ENCODE data around the gene RBM25.
"Not testable (repeated sequence)": the region's sequence is repeated elsewhere in the genome, so short reads cannot be mapped to it uniquely, and the experiment has no call there.

RBM25 gene

GRCh38 chr14:73036706-73037450 lies 21.5 kb upstream of the RBM25 start:
- not testable (repeated sequence) for H3K4me3 ChIP-seq (ENCODE audit: low read depth in 1 of 2, low read length in 2 of 2); H3K27me3 ChIP-seq (ENCODE audit: low read depth, low read length); H3K27ac ChIP-seq (ENCODE audit: low read length); H3K4me1 ChIP-seq (ENCODE audit: control insufficient read depth in 1 of 2, insufficient read depth in 2 of 2, low read length in 2 of 2); H3K36me3 ChIP-seq (ENCODE audit: control insufficient read depth in 1 of 2, insufficient read depth in 2 of 2, low read length in 2 of 2); H3K9me3 ChIP-seq (ENCODE audit: control insufficient read depth in 1 of 2, low read length in 2 of 2)

DNA sequence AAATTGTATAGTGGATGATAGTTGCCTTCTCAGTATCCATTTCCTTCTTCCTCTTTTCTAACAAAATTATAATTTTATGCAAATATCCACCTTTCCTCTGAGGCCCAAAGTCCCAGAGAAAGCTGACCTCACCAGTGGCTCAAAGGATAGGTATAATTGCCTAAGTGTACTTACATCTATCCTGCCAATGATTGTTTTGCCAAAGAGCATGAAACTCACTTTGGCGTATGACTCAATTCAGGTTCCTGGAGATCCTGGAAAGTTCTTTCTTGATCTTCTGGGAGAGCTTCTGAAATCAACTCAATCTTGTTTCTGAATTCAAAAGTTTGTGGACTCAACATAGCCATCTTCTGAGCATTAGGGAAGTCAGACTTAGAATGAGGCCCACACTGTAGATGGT lies 10.5 kb upstream of the RBM25 start:
- H3K4me1 ChIP-seq (ENCODE audit: control insufficient read depth in 1 of 2, insufficient read depth in 2 of 2, low read length in 2 of 2), result no peaks in the 10 kb centered on the region
- H3K9me3 ChIP-seq (ENCODE audit: control insufficient read depth in 1 of 2, low read length in 2 of 2), result no peaks in the 10 kb centered on the region
- no peak overlapping the region for H3K27ac ChIP-seq (ENCODE audit: low read length)

DNA sequence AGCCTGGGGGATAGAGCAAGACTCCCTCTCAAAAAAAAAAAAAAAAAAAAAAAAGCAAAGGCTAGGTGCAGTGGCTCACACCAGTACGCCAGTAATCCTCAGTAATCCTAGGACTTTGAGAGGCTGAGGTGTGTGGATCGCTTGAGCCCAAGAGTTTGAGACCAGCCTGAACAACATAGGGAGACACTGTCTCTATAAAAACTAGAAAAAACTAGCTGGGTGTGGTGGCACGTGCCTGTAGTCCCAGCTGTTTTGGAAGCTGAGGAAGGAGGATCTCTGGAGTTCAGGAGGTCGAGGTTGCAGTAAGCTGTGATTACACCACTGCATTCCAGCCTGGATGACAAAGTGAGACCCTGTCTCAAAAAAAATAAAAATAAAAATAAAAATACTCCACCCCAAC lies 8.9 kb upstream of the RBM25 start:
- H3K9me3 ChIP-seq (ENCODE audit: control insufficient read depth in 1 of 2, low read length in 2 of 2), result no peaks in the 10 kb centered on the region
- no peaks in the 10 kb centered on the region for H3K4me1 ChIP-seq (ENCODE audit: control insufficient read depth in 1 of 2, insufficient read depth in 2 of 2, low read length in 2 of 2)
- no peak overlapping the region for H3K27ac ChIP-seq (ENCODE audit: low read length)
- no peaks in the 10 kb centered on the region for H3K36me3 ChIP-seq (ENCODE audit: control insufficient read depth in 1 of 2, insufficient read depth in 2 of 2, low read length in 2 of 2)
- no peaks in the 10 kb centered on the region for H3K27me3 ChIP-seq (ENCODE audit: low read depth, low read length)
- H3K4me3 ChIP-seq (ENCODE audit: low read depth in 1 of 2, low read length in 2 of 2), result no peak overlapping the region

More for the DNA sequence above, 10.5 kb upstream of the RBM25 start:
- no peak overlapping the region for H3K4me3 ChIP-seq (ENCODE audit: low read depth in 1 of 2, low read length in 2 of 2)
- H3K27me3 ChIP-seq (ENCODE audit: low read depth, low read length), result no peaks in the 10 kb centered on the region
- no peaks in the 10 kb centered on the region for H3K36me3 ChIP-seq (ENCODE audit: control insufficient read depth in 1 of 2, insufficient read depth in 2 of 2, low read length in 2 of 2)

GRCh38 chr14:73055251-73055650 lies 3.1 kb upstream of the RBM25 start:
- Histone ChIP-seq H3K4me3 (ENCODE audit: low read depth in 1 of 2, low read length in 2 of 2) (no peak overlapping the region), H3K4me1 (ENCODE audit: control insufficient read depth in 1 of 2, insufficient read depth in 2 of 2, low read length in 2 of 2) (peaks cover 3 to 7% of the 10 kb centered on the region in 2 donors), H3K27me3 (ENCODE audit: low read depth, low read length) (no peaks in the 10 kb centered on the region), H3K9me3 (ENCODE audit: control insufficient read depth in 1 of 2, low read length in 2 of 2) (no peaks in the 10 kb centered on the region), H3K36me3 (ENCODE audit: control insufficient read depth in 1 of 2, insufficient read depth in 2 of 2, low read length in 2 of 2) (peaks cover 0 to 5% of the 10 kb centered on the region in 2 donors), H3K27ac (ENCODE audit: low read length) (no peak overlapping the region)

DNA sequence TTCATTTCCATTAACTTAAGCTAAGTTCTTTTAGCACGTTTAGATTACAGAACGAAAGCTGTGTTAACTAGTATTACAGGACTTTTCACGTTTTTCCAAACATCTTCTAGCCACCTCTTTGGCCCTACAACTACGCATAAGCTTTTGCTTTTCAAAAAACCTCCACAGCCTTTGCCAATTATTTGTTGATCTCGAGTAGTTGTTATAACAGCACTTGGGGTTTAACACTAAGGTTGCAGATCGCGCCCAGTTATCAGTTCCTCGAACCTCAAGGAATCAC lies 450 bp upstream of the RBM25 start:
- peaks cover 3 to 32% of the 10 kb centered on the region in 2 donors for H3K4me1 ChIP-seq (ENCODE audit: control insufficient read depth in 1 of 2, insufficient read depth in 2 of 2, low read length in 2 of 2)

DNA sequence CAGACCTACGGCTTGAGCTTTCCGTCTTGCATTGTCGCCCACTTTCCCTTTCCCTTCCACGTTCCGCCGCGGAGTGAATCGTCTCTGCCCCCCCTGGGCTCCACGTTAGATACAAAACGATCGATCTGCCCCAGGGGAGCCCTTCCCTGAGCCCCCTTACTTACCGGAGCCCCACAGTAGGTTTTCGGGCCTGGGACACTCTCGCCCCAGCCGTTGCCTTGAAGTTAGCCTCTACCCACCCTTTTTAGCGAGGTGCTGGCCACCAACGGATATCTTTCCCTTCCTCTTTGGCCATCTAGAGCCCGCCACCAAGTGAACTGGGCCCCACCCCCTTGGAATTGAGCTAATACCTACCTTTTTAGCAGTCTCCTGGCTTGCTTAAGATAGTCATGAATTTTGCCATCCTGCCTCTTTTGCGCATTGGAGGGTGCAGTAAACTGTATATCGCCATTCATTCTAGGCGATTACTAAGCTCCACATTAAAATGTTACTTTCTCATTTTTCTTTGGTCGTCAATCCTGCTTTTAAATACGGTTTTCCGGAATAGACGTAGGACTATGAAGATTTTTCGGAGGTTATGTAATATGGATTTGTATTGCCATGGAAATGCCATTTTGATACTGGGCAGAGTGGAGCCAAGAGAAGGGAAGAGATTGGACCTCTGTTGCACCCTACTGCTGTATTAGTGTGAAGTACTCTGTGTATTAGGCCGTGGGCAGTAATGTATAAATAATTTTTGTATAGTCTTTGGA lies 764 bp downstream of the RBM25 start:
- peak overlapping the region; percentile 95 for H3K27ac ChIP-seq (ENCODE audit: low read length)
- no peaks in the 10 kb centered on the region for H3K27me3 ChIP-seq (ENCODE audit: low read depth, low read length)
- H3K4me1 ChIP-seq (ENCODE audit: control insufficient read depth in 1 of 2, insufficient read depth in 2 of 2, low read length in 2 of 2), result peaks cover 3 to 33% of the 10 kb centered on the region in 2 donors
- H3K36me3 ChIP-seq (ENCODE audit: control insufficient read depth in 1 of 2, insufficient read depth in 2 of 2, low read length in 2 of 2), result peaks cover 5 to 6% of the 10 kb centered on the region in 2 donors
- peak overlapping the region; percentile 93 to 97 for H3K4me3 ChIP-seq (ENCODE audit: low read depth in 1 of 2, low read length in 2 of 2)
- H3K9me3 ChIP-seq (ENCODE audit: control insufficient read depth in 1 of 2, low read length in 2 of 2), result no peaks in the 10 kb centered on the region

More for the DNA sequence above, 450 bp upstream of the RBM25 start:
- peak overlapping the region; percentile 95 for H3K27ac ChIP-seq (ENCODE audit: low read length)
- no peaks in the 10 kb centered on the region for H3K27me3 ChIP-seq (ENCODE audit: low read depth, low read length)
- H3K4me3 ChIP-seq (ENCODE audit: low read depth in 1 of 2, low read length in 2 of 2), result peak overlapping the region; percentile 93 to 97
- no peaks in the 10 kb centered on the region for H3K9me3 ChIP-seq (ENCODE audit: control insufficient read depth in 1 of 2, low read length in 2 of 2)
- H3K36me3 ChIP-seq (ENCODE audit: control insufficient read depth in 1 of 2, insufficient read depth in 2 of 2, low read length in 2 of 2), result peaks cover 0 to 5% of the 10 kb centered on the region in 2 donors

- Histone ChIP-seq H3K9me3 (ENCODE audit: control insufficient read depth in 1 of 2, low read length in 2 of 2) (no peaks in the 10 kb centered on the region), H3K4me1 (ENCODE audit: control insufficient read depth in 1 of 2, insufficient read depth in 2 of 2, low read length in 2 of 2) (peaks cover 0 to 9% of the 10 kb centered on the region in 2 donors), H3K4me3 (ENCODE audit: low read depth in 1 of 2, low read length in 2 of 2) (no peak overlapping the region), H3K27me3 (ENCODE audit: low read depth, low read length) (no peaks in the 10 kb centered on the region), H3K36me3 (ENCODE audit: control insufficient read depth in 1 of 2, insufficient read depth in 2 of 2, low read length in 2 of 2) (peaks cover 12 to 16% of the 10 kb centered on the region in 2 donors), H3K27ac (ENCODE audit: low read length) (no peak overlapping the region)
Measured at GRCh38 chr14:73069585-73069984, 11.3 kb downstream of the RBM25 start.

- peaks cover 0 to 3% of the 10 kb centered on the region in 2 donors for H3K4me1 ChIP-seq (ENCODE audit: control insufficient read depth in 1 of 2, insufficient read depth in 2 of 2, low read length in 2 of 2)
- no peak overlapping the region for H3K4me3 ChIP-seq (ENCODE audit: low read depth in 1 of 2, low read length in 2 of 2)
- H3K36me3 ChIP-seq (ENCODE audit: control insufficient read depth in 1 of 2, insufficient read depth in 2 of 2, low read length in 2 of 2), result peaks cover 23 to 37% of the 10 kb centered on the region in 2 donors
- H3K9me3 ChIP-seq (ENCODE audit: control insufficient read depth in 1 of 2, low read length in 2 of 2), result no peaks in the 10 kb centered on the region
- no peaks in the 10 kb centered on the region for H3K27me3 ChIP-seq (ENCODE audit: low read depth, low read length)
- no peak overlapping the region for H3K27ac ChIP-seq (ENCODE audit: low read length)
Measured at GRCh38 chr14:73091044-73091443, 32.7 kb downstream of the RBM25 start.

DNA sequence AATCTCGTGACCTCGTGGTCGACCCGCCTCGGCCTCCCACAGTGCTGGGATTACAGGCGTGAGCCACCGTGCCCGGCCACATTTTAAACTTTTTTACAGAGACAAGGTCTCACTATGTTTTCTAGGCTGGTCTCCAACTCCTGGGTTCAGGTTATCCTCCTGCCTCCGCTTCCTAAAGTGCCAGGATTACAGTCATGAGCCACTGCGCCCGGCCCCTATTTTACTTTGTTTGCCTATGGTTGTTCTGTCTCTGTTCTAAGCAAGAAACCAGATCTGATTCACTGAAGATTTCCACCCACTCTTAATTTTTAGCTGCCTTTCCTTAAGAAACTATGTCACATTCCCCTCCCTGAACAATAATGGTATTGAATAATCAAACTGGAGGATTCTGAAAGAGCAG lies 39.1 kb downstream of the RBM25 start:
- Histone ChIP-seq H3K4me1 (ENCODE audit: control insufficient read depth in 1 of 2, insufficient read depth in 2 of 2, low read length in 2 of 2) (no peaks in the 10 kb centered on the region), H3K9me3 (ENCODE audit: control insufficient read depth in 1 of 2, low read length in 2 of 2) (no peaks in the 10 kb centered on the region), H3K4me3 (ENCODE audit: low read depth in 1 of 2, low read length in 2 of 2) (no peak overlapping the region), H3K27me3 (ENCODE audit: low read depth, low read length) (no peaks in the 10 kb centered on the region), H3K36me3 (ENCODE audit: control insufficient read depth in 1 of 2, insufficient read depth in 2 of 2, low read length in 2 of 2) (peaks cover 40 to 42% of the 10 kb centered on the region in 2 donors), H3K27ac (ENCODE audit: low read length) (no peak overlapping the region)

- peaks cover 58 to 63% of the 10 kb centered on the region in 2 donors for H3K36me3 ChIP-seq (ENCODE audit: control insufficient read depth in 1 of 2, insufficient read depth in 2 of 2, low read length in 2 of 2)
- no peaks in the 10 kb centered on the region for H3K9me3 ChIP-seq (ENCODE audit: control insufficient read depth in 1 of 2, low read length in 2 of 2)
- no peaks in the 10 kb centered on the region for H3K4me1 ChIP-seq (ENCODE audit: control insufficient read depth in 1 of 2, insufficient read depth in 2 of 2, low read length in 2 of 2)
- no peak overlapping the region for H3K27ac ChIP-seq (ENCODE audit: low read length)
- H3K4me3 ChIP-seq (ENCODE audit: low read depth in 1 of 2, low read length in 2 of 2), result no peak overlapping the region
- H3K27me3 ChIP-seq (ENCODE audit: low read depth, low read length), result no peaks in the 10 kb centered on the region
Measured at GRCh38 chr14:73100334-73100733, 42.0 kb downstream of the RBM25 start.

DNA sequence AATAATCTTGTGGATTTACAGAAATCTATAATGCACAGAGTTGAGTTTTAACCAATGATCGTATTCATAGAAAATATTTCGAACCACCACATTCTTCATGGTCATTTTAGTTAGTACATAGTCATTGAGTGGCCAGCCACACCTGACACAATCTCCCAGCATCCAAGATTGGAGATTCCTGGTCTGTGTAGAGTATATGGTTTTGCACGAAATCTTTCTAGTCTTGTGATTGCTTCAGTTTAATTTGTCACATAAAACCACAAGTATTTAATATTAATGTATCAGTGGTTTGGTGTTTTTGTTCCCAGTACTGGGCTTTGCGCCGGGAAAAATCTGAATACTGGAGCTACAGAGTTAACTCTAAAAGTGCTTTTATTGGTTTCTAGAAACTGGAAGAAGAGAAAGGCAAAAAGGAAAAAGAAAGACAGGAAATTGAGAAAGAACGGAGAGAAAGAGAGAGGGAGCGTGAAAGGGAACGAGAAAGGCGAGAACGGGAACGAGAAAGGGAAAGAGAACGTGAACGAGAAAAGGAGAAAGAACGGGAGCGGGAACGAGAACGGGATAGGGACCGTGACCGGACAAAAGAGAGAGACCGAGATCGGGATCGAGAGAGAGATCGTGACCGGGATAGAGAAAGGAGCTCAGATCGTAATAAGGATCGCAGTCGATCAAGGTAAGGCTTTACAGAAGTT lies 44.6 kb downstream of the RBM25 start:
- no peak overlapping the region for H3K27ac ChIP-seq (ENCODE audit: low read length)
- H3K9me3 ChIP-seq (ENCODE audit: control insufficient read depth in 1 of 2, low read length in 2 of 2), result no peaks in the 10 kb centered on the region
- H3K4me3 ChIP-seq (ENCODE audit: low read depth in 1 of 2, low read length in 2 of 2), result no peak overlapping the region
- H3K27me3 ChIP-seq (ENCODE audit: low read depth, low read length), result no peaks in the 10 kb centered on the region
- H3K4me1 ChIP-seq (ENCODE audit: control insufficient read depth in 1 of 2, insufficient read depth in 2 of 2, low read length in 2 of 2), result no peaks in the 10 kb centered on the region
- peaks cover 60 to 62% of the 10 kb centered on the region in 2 donors for H3K36me3 ChIP-seq (ENCODE audit: control insufficient read depth in 1 of 2, insufficient read depth in 2 of 2, low read length in 2 of 2)

All from muscle layer of duodenum (tissue), 2 donors.